H1 (cell line): ENCODE data around the gene GRM8. TPM values are rescaled to one million over a fixed set of nuclear protein-coding genes. Genes with fewer than 3 reads are reported as not detected.

Experiments
- CTCF ChIA-PET: fragments of 300-600 bp; sonication (Branson Sonifier 250); formaldehyde crosslinking; loops from one replicate; lab custom pipeline; 2021; ENCODE audit not compliant: partially characterized antibody; lab: Charles Lee
- POLR2A ChIA-PET: fragments of 300-600 bp; sonication (Branson Sonifier 250); formaldehyde crosslinking; loops from one replicate; lab custom pipeline; 2021; ENCODE audit warnings: inconsistent platforms; ENCODE audit not compliant: partially characterized antibody; lab: Charles Lee
- DNase-seq, 2 experiments: peaks; one replicate each; pipeline versions ENCODE4 v3.0.0 to v3.0.0-alpha.2; 2010 to 2022; ENCODE audit warnings: low spot score in 2 of 2, low read depth in 1 of 2, mixed read lengths in 1 of 2
- FAIRE-seq: peaks from 2 replicates; lab custom pipeline; 2011; peaks lifted over from hg19 to GRCh38; lab: Jason Lieb, UNC
- H2AFZ ChIP-seq: 2 replicates; pipeline ENCODE4 v1.8.1; 2012; ENCODE audit warnings: low read length, inconsistent platforms
- H2AK5ac ChIP-seq: 2 replicates; pipeline ENCODE4 v1.6.1; 2013; ENCODE audit warnings: low read depth, low read length
- H2BK120ac ChIP-seq: replicated peaks from 2 replicates; pipeline ENCODE3; 2013; ENCODE audit warnings: low read depth, low read length, inconsistent platforms
- H2BK12ac ChIP-seq: 2 replicates; pipeline ENCODE4 v1.6.1; 2013; ENCODE audit warnings: low read depth, low read length
- H2BK15ac ChIP-seq: 2 replicates; pipeline ENCODE4 v1.6.1; 2013; ENCODE audit warnings: low read length
- H2BK20ac ChIP-seq: 2 replicates; pipeline ENCODE4 v1.6.1; 2013; ENCODE audit warnings: low read length
- H2BK5ac ChIP-seq: 2 replicates; pipeline ENCODE4 v1.6.1; 2013; ENCODE audit warnings: low read depth, low read length
- H3K14ac ChIP-seq: 2 replicates; pipeline ENCODE4 v1.6.1; 2013; ENCODE audit warnings: inconsistent platforms; ENCODE audit not compliant: insufficient read length
- H3K18ac ChIP-seq: 2 replicates; pipeline ENCODE4 v1.6.1; 2013; ENCODE audit warnings: low read length; ENCODE audit errors: extremely low read depth
- H3K23ac ChIP-seq: 2 replicates; pipeline ENCODE4 v1.6.1; 2013; ENCODE audit warnings: inconsistent platforms; ENCODE audit not compliant: insufficient read length
- H3K23me2 ChIP-seq: 2 replicates; pipeline ENCODE4 v1.6.1; 2013; ENCODE audit warnings: low read depth, low read length
- H3K27ac ChIP-seq: 2 replicates; pipeline ENCODE4 v1.6.1; 2011; ENCODE audit warnings: low read depth, low read length, inconsistent platforms
- H3K27me3 ChIP-seq, 4 experiments: replicated peaks in 1 of 4; 1 replicate in 1 of 4; 2 replicates in 3 of 4; pipeline versions ENCODE4 v1.6.1 to v1.8.1; 2011 to 2013; ENCODE audit warnings: low read length in 3 of 4, mild to moderate bottlenecking in 3 of 4, inconsistent platforms in 2 of 4, mixed read lengths in 2 of 4, moderate library complexity in 1 of 4; ENCODE audit not compliant: control insufficient read depth in 3 of 4, insufficient read depth in 3 of 4; ENCODE audit errors: extremely low read depth in 1 of 4
- H3K36me3 ChIP-seq, 4 experiments: 2 replicates each; pipeline versions ENCODE4 v1.6.1 to v1.8.1; 2011 to 2013; ENCODE audit warnings: mild to moderate bottlenecking in 4 of 4, low read length in 3 of 4, moderate library complexity in 2 of 4, control low read depth in 1 of 4, inconsistent platforms in 1 of 4; ENCODE audit not compliant: insufficient read depth in 4 of 4, control insufficient read depth in 2 of 4
- H3K4ac ChIP-seq: replicated peaks from 2 replicates; pipeline ENCODE3; 2013; ENCODE audit warnings: low read length, low read depth, mixed read lengths, inconsistent platforms; ENCODE audit not compliant: insufficient read length
- H3K4me1 ChIP-seq, 4 experiments: replicated peaks in 1 of 4; 1 replicate in 1 of 4; 2 replicates in 3 of 4; pipeline versions ENCODE4 v1.6.1 to v1.8.1; 2011 to 2013; ENCODE audit warnings: low read length in 3 of 4, inconsistent platforms in 2 of 4, mixed read lengths in 1 of 4; ENCODE audit not compliant: insufficient read depth in 4 of 4, control insufficient read depth in 3 of 4
- H3K4me2 ChIP-seq, 2 experiments: 2 replicates each; pipeline versions ENCODE4 v1.6.1 to v1.8.1; 2011 to 2013; ENCODE audit warnings: low read depth in 2 of 2, low read length in 2 of 2, control low read depth in 1 of 2, inconsistent platforms in 1 of 2, mild to moderate bottlenecking in 1 of 2; ENCODE audit not compliant: insufficient read depth in 1 of 2
- H3K4me3 ChIP-seq, 4 experiments: fragments of 200-600, 300-600 bp in 1 of 4; sonication (generic), shearing (Covaris generic), sonication (Bioruptor Twin) in 1 of 4; 2 replicates each; pipeline versions ENCODE4 v1.5.1 to v1.8.1; 2011 to 2016; ENCODE audit warnings: low read length in 4 of 4, low read depth in 3 of 4, control low read depth in 2 of 4, inconsistent platforms in 2 of 4, mild to moderate bottlenecking in 2 of 4, mixed read lengths in 1 of 4, moderate library complexity in 1 of 4; ENCODE audit not compliant: insufficient read depth in 2 of 4; ENCODE audit errors: extremely low read depth in 1 of 4
- H3K56ac ChIP-seq: replicated peaks from 2 replicates; pipeline ENCODE3; 2013; ENCODE audit warnings: low read depth, mild to moderate bottlenecking, mixed read lengths, low read length, inconsistent platforms; ENCODE audit not compliant: insufficient read length
- H3K79me1 ChIP-seq: 2 replicates; pipeline ENCODE4 v1.6.1; 2013; ENCODE audit warnings: low read depth, low read length, control low read depth
- H3K79me2 ChIP-seq, 2 experiments: 2 replicates each; pipeline versions ENCODE4 v1.6.1 to v1.8.1; 2012 to 2013; ENCODE audit warnings: low read length in 2 of 2, mild to moderate bottlenecking in 2 of 2, inconsistent platforms in 1 of 2; ENCODE audit not compliant: insufficient read depth in 2 of 2, control insufficient read depth in 1 of 2
- H3K9ac ChIP-seq, 4 experiments: replicated peaks in 1 of 4; 1 replicate in 1 of 4; 2 replicates in 3 of 4; pipeline versions ENCODE4 v1.6.1 to v1.8.1; 2011 to 2013; ENCODE audit warnings: low read depth in 3 of 4, low read length in 3 of 4, control low read depth in 2 of 4, mild to moderate bottlenecking in 2 of 4, moderate library complexity in 2 of 4, inconsistent platforms in 1 of 4; ENCODE audit errors: extremely low read depth in 1 of 4
- H3K9me3 ChIP-seq, 2 experiments: 2 replicates each; pipeline versions ENCODE4 v1.6.1 to v1.8.1; 2012 to 2013; ENCODE audit warnings: mild to moderate bottlenecking in 2 of 2, moderate library complexity in 2 of 2, control low read depth in 1 of 2, inconsistent platforms in 1 of 2, low read depth in 1 of 2, low read length in 1 of 2, mixed read lengths in 1 of 2; ENCODE audit not compliant: insufficient read depth in 2 of 2
- H4K20me1 ChIP-seq, 2 experiments: replicated peaks in 1 of 2; 2 replicates each; pipeline versions ENCODE3 to v1.8.1; 2011 to 2013; ENCODE audit warnings: inconsistent platforms in 2 of 2, low read length in 2 of 2, mild to moderate bottlenecking in 1 of 2; ENCODE audit not compliant: insufficient read depth in 2 of 2, control insufficient read depth in 1 of 2
- H4K5ac ChIP-seq: 2 replicates; pipeline ENCODE4 v1.6.1; 2013; ENCODE audit warnings: low read length, low read depth, mixed read lengths, inconsistent platforms; ENCODE audit not compliant: insufficient read length
- H4K8ac ChIP-seq: 2 replicates; pipeline ENCODE4 v1.8.0; 2013; ENCODE audit warnings: mild to moderate bottlenecking, moderate library complexity, low read length, inconsistent platforms; ENCODE audit not compliant: insufficient read depth; ENCODE audit errors: extremely low read depth
- H4K91ac ChIP-seq: replicated peaks from 2 replicates; pipeline ENCODE3; 2013; ENCODE audit warnings: low read length, mixed read lengths, inconsistent platforms; ENCODE audit not compliant: insufficient read length
- BRCA1 ChIP-seq: IDR thresholded peaks from 2 replicates; pipeline ENCODE4 v1.6.1; 2012; ENCODE audit warnings: low read depth, low read length, improper control_type of control experiment
- KDM1A ChIP-seq: fragments of 200-600, 300-600 bp; sonication (generic); IDR thresholded peaks from 2 replicates; pipeline ENCODE4 v1.7.1; 2016; ENCODE audit warnings: mild to moderate bottlenecking, low read length, borderline replicate concordance
- POLR2A ChIP-seq, 2 experiments: IDR thresholded peaks; 1 replicate in 1 of 2; 2 replicates in 1 of 2; pipeline ENCODE4 v1.6.1; 2011; ENCODE audit warnings: low read depth in 2 of 2, low read length in 2 of 2, mild to moderate bottlenecking in 2 of 2; ENCODE audit errors: control extremely low read depth in 1 of 2
- SIX5 ChIP-seq: IDR thresholded peaks from 2 replicates; pipeline ENCODE4 v1.6.1; 2011; ENCODE audit warnings: mild to moderate bottlenecking, low read depth, low read length
- WGBS, 2 experiments: shearing (Covaris generic) in 1 of 2; methylation state at CpG; one replicate each; pipeline versions ENCODE4 v1.1.6 to v1.1.7; 2013 to 2015; ENCODE audit warnings: low lambda C conversion rate in 2 of 2, mixed read lengths in 2 of 2, inconsistent platforms in 1 of 2, low coverage in 1 of 2, missing lambda C conversion rate in 1 of 2; ENCODE audit not compliant: insufficient replicate concordance in 2 of 2, insufficient coverage in 1 of 2, insufficient read length in 1 of 2; ENCODE audit errors: extremely low coverage in 1 of 2, missing lambda C conversion rate in 1 of 2; 5-methylcytosine and 5-hydroxymethylcytosine counted together
- polyA plus RNA-seq, 7 experiments: library from polyadenylated mRNA; depleted of rRNA in 3 of 7; stranded (reverse) in 5 of 7; unstranded in 2 of 7; fragments of >200 nt in 5 of 7; fragments of 200-250 nt in 2 of 7; gene quantifications; 1 replicate in 5 of 7; 2 replicates in 1 of 7; 4 replicates in 1 of 7; pipeline versions ENCODE4 v1.2.1 to v1.2.3, GENCODE V29; 2011 to 2013; ENCODE audit warnings: missing spikeins in 2 of 7, mixed read lengths in 2 of 7
- total RNA-seq: library from RNA; stranded (reverse); fragmentation: NEBNext Ultra II Directional; extraction: Animal tissue kit (Norgen Biotek cat#: 25700); gene quantifications from 2 replicates; pipeline ENCODE4 v1.2.1, GENCODE V29; 2021

The GRM8 gene
- total and polyA plus RNA-seq, 2 of the 8 experiments (the other 6 are each of a cell fraction or from before 2014, with no cell fraction given) = 2.6 to 2.8 TPM

DNA sequence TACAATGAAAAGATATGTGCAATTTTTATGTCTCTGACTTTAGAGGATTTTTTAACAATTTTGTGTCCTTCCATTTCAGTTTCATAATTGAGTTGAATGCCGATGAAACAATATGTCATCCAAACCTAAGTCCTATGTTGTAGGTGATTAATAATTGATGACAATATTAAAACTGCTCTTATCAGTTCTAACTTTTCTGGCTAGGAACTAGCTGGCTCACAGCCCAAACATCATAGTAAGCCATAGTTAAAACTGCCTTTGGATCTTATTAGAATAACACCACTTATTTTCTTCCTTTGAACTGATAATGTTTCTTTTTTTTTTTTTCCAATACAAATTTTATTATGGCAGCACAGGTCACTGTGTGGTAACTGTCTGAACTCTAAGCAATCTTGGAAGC is 230.9 kb downstream of the GRM8 start:
- TF ChIP-seq BRCA1 = no peak
- no peak for TF ChIP-seq SIX5
- TF ChIP-seq KDM1A = no peak
- no peak for TF ChIP-seq POLR2A (IDR thresholded peaks at IDR 0.05; ENCODE audit: control extremely low read depth in 1 of 2, low read depth in 2 of 2, low read length in 2 of 2)
- TF ChIP-seq, all 59 proteins: peak for 0
- H2BK12ac ChIP-seq = no peak overlapping the region
- ChIA-PET POLR2A (no interaction called here), CTCF (interaction anchor here (0.6 kb wide), 1 partner anchor 65 kb away, joined by 3 read pairs; no protein-coding TSS in a partner anchor)
- H3K4me3 ChIP-seq = no peak overlapping the region
- no peak overlapping the region for H3K18ac ChIP-seq
- H3K36me3 ChIP-seq = no peaks in the 10 kb centered on the region
- no peak overlapping the region for H2BK5ac ChIP-seq
- no peak overlapping the region for H4K8ac ChIP-seq
- H3K9ac ChIP-seq = no peak overlapping the region
- no peaks in the 10 kb centered on the region for H4K20me1 ChIP-seq
- no peak overlapping the region for H2BK15ac ChIP-seq
- no peak overlapping the region for H2AK5ac ChIP-seq
- H3K79me2 ChIP-seq = no peaks in the 10 kb centered on the region
- FAIRE-seq = no peak
- H4K5ac ChIP-seq = no peak overlapping the region
- H3K27ac ChIP-seq = no peak overlapping the region
- H3K56ac ChIP-seq = no peak overlapping the region
- no peaks in the 10 kb centered on the region for H3K23me2 ChIP-seq
- H2BK20ac ChIP-seq = no peak overlapping the region
- H3K14ac ChIP-seq = no peak overlapping the region
- H2AFZ ChIP-seq = no peak overlapping the region
- WGBS, 2 experiments = 88% methylated on average over 1 of the region's 1 CpG; no CpG with 5 or more reads in 1 of the 2 experiments
- DNase-seq = no peak
- H4K91ac ChIP-seq = no peak overlapping the region
- no peaks in the 10 kb centered on the region for H3K9me3 ChIP-seq
- no peak overlapping the region for H3K23ac ChIP-seq
- no peak overlapping the region for H3K4ac ChIP-seq
- H3K79me1 ChIP-seq = no peaks in the 10 kb centered on the region
- no peaks in the 10 kb centered on the region for H3K27me3 ChIP-seq
- no peak overlapping the region for H3K4me2 ChIP-seq
- H2BK120ac ChIP-seq = no peak overlapping the region
- no peaks in the 10 kb centered on the region for H3K4me1 ChIP-seq
